Measurements from ENCODE around the gene ROR2.

DNA sequence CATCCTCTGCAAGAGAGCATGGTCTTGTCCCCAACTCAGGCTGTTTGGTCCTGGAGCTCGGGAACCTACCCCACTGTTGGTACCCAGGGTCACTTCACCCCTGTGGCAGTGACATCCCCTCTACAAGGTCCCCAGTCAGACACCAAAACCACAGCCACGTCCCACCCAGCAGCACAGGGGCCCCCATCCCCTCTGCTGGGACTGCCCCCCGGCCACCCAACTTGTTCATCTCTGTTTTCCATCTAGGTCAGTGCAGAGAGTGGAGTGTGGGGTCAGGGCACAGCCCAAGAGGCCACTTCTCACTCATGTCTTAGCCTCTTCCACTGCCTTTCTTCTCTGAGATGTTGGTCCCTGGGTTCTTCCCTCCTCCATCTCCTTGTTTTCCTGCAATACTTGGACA is 292.5 kb downstream of the ROR2 start:
- no peak for TF ChIP-seq POLR2A (IDR thresholded peaks at IDR 0.05; ENCODE audit: low read length)
- TF ChIP-seq GATA1 (IDR thresholded peaks at IDR 0.05; ENCODE audit: low read depth, low read length), result no peak
